ENCODE measurements around the gene VEGFC. TPM values are rescaled to one million over a fixed set of nuclear protein-coding genes. Genes with fewer than 3 reads are reported as not detected.

VEGFC gene
- total RNA-seq, 4 donors from 2014 or later = 34.4 to 58.7 (median 43.0) TPM

GRCh38 chr4:176784816-176785215 lies 7.9 kb downstream of the VEGFC start:
- 48 to 57% methylated on average over 2 of the region's 2 CpGs for WGBS, 2 donors
- TF ChIP-seq POLR2A (IDR thresholded peaks at IDR 0.05) (no peak), CTCF (IDR thresholded peaks at IDR 0.05) (no peak)

DNA sequence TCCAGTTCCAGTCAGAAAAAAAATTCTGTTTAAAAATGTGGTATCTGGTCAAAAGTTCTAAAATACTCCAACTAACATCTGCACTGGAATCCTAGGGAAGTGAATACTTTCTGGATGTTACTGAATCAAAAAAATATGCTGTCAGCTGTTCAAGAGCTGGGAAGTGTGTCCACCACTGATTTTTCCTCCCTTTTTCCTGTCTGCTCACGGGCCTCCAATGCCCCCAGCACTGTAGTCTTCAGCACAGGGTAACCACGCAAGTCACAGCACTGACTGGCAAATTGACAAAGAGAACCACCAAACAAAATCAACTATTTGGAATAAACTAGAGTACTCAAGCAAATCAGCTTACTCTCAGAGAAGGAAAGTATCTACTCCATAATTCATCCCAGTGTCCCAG lies 9.9 kb downstream of the VEGFC start:
- no peaks in the 10 kb centered on the region for H3K27me3 ChIP-seq
- intact Hi-C loops (cut with DNase I) = no loop called here
- no peaks in the 10 kb centered on the region for H3K36me3 ChIP-seq
- peaks cover 59 to 69% of the 10 kb centered on the region in 2 donors for H3K4me1 ChIP-seq
- peak overlapping the region; percentile 49 to 71 (median 66) for H3K27ac ChIP-seq
- WGBS, 2 donors = 11 to 19% methylated on average over 2 of the region's 2 CpGs
- DNase-seq = peak; percentile 47 to 55
- no peak overlapping the region for H3K4me3 ChIP-seq (replicated peaks in 1 of 3)
- TF ChIP-seq CTCF (IDR thresholded peaks at IDR 0.05) (no peak), POLR2A (IDR thresholded peaks at IDR 0.05) (no peak)
- no peaks in the 10 kb centered on the region for H3K9me3 ChIP-seq

More at GRCh38 chr4:176784816-176785215, 7.9 kb downstream of the VEGFC start:
- intact Hi-C loops (cut with DNase I) = no loop called here
- H3K4me1 ChIP-seq = peaks cover 58 to 64% of the 10 kb centered on the region in 2 donors
- no peak overlapping the region for H3K4me3 ChIP-seq (replicated peaks in 1 of 3)
- H3K36me3 ChIP-seq = no peaks in the 10 kb centered on the region
- H3K9me3 ChIP-seq = no peaks in the 10 kb centered on the region
- H3K27ac ChIP-seq = peak overlapping the region; percentile 37 to 72 (median 60)
- no peaks in the 10 kb centered on the region for H3K27me3 ChIP-seq
- DNase-seq = peak in 1 of 2 donors; percentile 15

GRCh38 chr4:176782191-176782590 lies 10.5 kb downstream of the VEGFC start:
- DNase-seq = peak; percentile 21 to 36
- TF ChIP-seq POLR2A (IDR thresholded peaks at IDR 0.05) (no peak), CTCF (IDR thresholded peaks at IDR 0.05) (no peak)
- no peak overlapping the region for H3K4me3 ChIP-seq (replicated peaks in 1 of 3)
- intact Hi-C loops (cut with DNase I) = no loop called here
- no peaks in the 10 kb centered on the region for H3K36me3 ChIP-seq
- peak overlapping the region; percentile 49 to 71 (median 66) for H3K27ac ChIP-seq
- 68 to 71% methylated on average over 5 of the region's 5 CpGs for WGBS, 2 donors
- no peaks in the 10 kb centered on the region for H3K27me3 ChIP-seq
- H3K9me3 ChIP-seq = no peaks in the 10 kb centered on the region
- peaks cover 54 to 66% of the 10 kb centered on the region in 2 donors for H3K4me1 ChIP-seq

GRCh38 chr4:176781739-176782100 lies 11.0 kb downstream of the VEGFC start:
- no peak for DNase-seq
- H3K27ac ChIP-seq = peak overlapping the region; percentile 49 to 71 (median 66)
- WGBS, 2 donors = 61 to 66% methylated on average over 4 of the region's 4 CpGs
- H3K4me1 ChIP-seq = peaks cover 50 to 64% of the 10 kb centered on the region in 2 donors
- H3K4me3 ChIP-seq (replicated peaks in 1 of 3) = no peak overlapping the region
- H3K36me3 ChIP-seq = no peaks in the 10 kb centered on the region
- H3K9me3 ChIP-seq = no peaks in the 10 kb centered on the region
- intact Hi-C loops (cut with DNase I) = no loop called here
- H3K27me3 ChIP-seq = no peaks in the 10 kb centered on the region
- no peak for TF ChIP-seq CTCF (IDR thresholded peaks at IDR 0.05)
- TF ChIP-seq POLR2A (IDR thresholded peaks at IDR 0.05) = no peak

GRCh38 chr4:176780995-176781738 lies 11.6 kb downstream of the VEGFC start:
- no peak for TF ChIP-seq POLR2A (IDR thresholded peaks at IDR 0.05)
- Histone ChIP-seq H3K27me3 (no peaks in the 10 kb centered on the region), H3K36me3 (no peaks in the 10 kb centered on the region), H3K27ac (peak overlapping the region; percentile 49 to 71 (median 66)), H3K4me1 (peaks cover 44 to 58% of the 10 kb centered on the region in 2 donors), H3K4me3 (replicated peaks in 1 of 3) (no peak overlapping the region), H3K9me3 (no peaks in the 10 kb centered on the region)
- intact Hi-C loops (cut with DNase I) = no loop called here
- DNase-seq = no peak
- WGBS, 2 donors = 50 to 55% methylated on average over 1 of the region's 1 CpG
